HPDE6-E6E7 (cell line): ENCODE data around the gene OVCA2.

Experiments used
- DNase-seq: peaks from one replicate; pipeline ENCODE4 v3.0.0; 2011; ENCODE audit warnings: missing footprints; ENCODE audit errors: extremely low spot score

The OVCA2 gene

DNA sequence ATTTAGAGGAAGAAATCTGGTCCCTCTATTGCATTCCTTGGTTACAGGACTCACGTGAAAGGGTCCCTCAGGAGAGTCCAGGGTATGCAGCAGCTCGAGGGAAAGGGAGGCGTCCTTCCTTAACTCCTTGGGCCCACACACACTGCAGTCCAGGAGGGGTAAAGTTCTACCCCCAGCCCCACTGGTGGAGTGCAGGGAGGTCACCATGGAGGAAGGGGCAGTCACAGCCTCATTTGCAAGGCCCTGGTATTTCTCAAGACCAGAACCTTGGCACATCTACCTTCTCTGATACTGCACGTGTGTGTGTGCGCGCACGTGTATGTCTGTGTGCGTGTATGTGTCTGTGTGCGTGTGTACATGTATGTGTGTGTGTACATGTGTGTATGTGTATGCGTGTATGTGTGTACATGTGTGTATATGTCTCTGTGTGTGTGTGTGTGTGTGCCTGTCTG lies 24.2 kb downstream of the OVCA2 start:
- DNase-seq: no peak

DNA sequence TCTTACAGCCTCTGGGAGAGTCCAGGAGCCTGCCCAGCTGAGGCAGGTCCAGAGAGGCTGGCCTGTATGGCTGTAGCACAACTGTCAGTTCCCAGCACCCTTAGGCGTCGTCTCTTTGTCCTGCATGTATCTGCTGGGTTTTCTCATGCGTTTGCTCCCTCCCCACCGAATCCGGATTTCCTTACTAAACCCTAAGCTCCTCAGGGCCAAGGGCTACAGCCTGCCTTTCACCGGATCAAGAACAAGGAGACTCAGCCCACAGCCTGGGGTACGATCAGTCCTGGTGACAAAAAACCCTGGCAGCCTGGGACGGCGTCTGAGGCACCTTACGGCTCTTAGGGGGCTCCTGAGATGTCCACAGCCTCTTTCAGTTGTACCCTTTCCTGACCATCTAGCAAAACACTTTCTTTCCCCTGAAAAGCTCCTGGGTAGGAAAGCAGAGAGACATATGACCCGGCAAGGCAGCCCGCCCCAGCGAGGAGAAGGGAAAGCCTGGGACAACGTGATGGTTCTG lies 25.3 kb downstream of the OVCA2 start:
- no peak for DNase-seq

DNA sequence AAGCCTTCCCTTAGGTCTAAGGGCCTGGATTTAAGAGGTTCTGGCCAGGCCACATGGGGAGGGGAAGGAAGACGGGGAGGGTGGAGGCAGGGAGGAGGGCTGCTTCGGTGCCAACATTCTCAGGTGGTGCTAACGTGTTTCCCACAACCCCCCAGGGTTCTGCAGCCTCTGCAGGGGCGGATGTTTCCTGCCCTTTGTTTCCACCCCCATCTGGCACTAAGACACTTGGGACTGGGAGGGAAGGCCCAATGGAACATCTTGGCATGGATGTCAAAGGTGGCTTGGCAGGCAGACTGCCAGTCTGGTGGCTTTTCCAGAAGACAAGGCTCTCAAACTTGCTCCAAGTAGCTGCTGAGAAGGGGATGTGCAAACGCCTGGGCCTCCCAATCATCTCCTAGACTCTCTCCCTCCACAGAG lies 25.8 kb downstream of the OVCA2 start:
- DNase-seq: no peak

DNA sequence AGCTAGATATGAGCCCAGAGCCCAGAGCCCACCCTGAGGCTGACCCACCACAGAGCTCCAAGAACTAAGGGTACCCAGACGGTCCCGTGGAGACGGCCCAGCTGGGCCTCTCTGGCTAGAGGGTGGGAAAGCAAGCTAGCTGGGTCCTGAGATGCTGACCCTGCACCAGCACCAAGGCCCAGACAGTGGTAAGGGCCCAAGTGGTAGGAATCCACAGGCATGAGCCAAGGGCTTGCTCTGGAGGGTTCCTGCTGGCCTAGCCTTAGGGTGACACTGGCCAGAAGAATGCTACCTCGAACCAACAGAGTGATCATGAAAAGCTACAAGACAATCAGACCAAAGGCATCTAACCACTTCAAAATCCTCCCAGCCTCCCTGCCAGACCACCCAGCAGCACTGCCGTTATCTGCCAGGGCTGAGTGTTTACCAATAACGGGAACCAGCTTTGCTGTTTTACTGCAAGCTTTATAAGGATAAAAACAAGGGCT lies 26.3 kb downstream of the OVCA2 start:
- no peak for DNase-seq

DNA sequence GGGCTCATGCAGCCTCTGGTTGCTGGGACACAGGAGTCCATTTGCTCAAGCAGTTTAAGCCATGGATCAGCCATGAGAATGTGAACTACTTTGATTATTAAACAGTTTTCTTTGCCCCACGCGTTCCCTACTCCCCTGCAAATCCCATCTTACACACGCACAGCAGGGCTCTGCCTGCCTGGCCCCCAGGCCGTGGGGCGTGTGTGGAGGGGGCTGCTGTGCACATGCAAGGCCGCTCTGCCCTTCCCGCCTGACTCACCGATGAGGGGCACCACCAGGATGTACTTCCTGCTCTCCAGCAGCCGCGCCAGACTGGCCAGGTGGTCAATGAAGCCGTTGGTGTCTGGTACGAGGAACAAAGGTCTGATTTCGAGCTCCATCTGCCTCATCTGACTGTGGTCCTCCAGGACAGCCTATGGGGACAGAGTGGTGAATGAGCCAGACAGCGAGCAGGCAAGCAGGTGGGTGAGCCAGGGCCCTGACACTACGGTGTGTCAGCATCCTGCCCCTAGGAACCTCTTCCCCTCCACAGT lies 26.8 kb downstream of the OVCA2 start:
- DNase-seq: no peak

DNA sequence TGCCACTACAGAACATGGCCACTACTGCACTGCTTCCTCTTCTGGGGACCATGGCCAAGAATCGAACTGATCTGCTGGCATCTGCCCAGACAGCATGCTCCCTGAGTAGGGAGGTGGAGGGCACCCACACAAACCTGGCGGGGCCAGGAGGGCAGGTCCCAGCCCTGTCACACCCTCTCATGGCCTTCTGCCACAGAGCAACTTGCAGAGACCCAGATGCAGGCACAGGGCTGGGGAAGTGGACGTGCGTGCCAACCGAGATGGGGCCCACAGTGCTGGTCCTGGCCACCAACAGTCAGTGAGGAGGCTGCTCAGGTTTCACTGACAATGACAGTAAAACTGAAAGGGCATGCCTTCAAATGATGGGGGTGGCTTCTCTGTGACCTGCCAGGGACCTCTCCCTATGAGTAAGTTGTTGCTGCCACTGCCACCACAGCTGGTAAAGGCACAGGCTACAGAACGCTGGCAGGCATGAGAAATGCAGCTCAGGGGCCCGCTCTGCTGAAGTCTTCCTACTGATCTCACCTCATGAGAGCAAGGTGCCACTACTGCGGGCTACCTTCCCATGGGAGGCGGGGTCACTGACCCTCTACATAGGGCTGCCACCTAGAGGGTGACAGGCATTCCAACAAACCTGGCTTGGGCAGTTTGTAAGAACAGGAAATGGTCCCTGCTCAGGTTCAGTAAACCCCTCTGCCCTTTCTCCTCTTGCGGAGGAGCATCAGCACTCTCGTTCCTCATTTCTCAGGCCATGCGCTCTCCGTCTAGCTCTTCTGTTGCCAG lies 28.6 kb downstream of the OVCA2 start:
- no peak for DNase-seq

DNA sequence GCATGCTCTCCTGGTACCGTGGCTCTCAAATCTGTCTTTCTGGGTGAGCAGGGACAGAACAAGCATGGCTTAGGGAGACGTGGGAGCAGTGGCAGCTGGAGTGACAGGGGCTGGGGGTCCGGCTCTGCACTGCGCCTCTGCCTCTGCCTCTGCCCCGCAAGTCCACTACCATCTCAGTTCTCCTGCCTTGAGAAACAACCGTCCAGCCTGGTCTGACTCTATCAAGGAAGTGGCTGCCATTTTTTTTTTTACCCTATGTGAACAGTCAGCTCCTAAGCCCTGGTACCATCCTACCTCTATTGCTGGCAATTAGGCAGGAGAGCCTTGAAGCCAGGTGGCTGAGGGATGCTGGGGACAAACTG lies 29.2 kb downstream of the OVCA2 start:
- DNase-seq: no peak

DNA sequence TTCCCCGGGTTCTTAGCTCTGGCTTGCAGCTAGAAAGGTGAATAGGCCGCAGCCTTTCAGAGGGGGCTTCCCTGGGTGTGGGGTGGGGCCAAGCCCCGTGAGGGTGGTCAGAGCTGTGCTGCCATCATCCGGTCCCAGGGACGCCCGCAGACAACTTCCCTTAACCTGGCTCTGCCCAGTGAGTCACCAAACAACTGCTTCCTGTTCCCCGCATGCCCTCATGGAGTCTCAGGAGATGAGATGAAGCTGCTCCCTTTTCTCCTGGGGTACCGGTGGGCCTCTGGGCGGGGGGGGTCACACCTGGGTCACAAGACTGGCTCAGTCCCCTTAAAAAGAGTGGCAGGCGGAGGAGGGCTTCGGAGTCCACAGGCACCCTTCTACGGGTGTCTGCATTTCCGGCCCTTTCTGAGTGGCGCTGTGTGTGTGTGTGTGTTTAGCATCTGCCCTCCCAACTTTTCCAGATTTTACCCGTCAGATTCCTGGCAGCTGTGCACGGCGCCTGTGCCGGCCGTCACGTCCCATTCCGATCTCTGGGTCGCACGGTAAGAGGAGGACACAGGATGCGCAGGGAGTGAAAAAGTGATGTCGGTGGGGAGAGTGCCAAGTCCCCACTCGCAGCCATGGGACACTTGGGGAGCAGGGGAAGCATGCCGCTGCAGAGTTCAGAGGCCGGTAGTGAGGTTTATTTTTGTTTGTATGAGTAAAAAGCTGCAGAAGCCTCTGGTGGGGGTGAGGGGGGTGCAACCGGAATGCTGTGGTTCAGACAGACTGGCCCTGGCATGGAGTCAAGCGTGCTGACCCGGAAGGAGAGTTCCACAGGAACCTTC lies 29.8 kb downstream of the OVCA2 start:
- no peak for DNase-seq

DNA sequence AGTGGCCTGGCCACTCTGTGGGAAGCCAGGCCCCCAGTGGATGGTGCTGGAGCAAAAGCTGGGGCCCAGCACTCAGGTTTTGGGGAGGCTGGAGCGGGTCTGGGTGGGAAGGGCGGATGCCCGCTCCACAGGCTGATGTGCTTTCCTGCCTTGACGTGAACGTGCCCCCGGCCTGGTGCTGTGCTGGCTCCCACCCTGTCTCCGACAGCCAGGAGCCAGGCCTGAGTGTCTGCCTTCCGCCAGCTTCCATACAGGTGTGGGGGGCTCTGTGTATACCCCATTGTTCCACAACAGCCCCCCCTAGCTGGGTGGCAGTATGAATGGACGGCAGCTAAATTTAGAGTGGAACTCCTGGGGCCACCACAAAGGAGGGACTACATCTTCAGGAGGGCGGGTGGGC lies 33.1 kb downstream of the OVCA2 start:
- no peak for DNase-seq

DNA sequence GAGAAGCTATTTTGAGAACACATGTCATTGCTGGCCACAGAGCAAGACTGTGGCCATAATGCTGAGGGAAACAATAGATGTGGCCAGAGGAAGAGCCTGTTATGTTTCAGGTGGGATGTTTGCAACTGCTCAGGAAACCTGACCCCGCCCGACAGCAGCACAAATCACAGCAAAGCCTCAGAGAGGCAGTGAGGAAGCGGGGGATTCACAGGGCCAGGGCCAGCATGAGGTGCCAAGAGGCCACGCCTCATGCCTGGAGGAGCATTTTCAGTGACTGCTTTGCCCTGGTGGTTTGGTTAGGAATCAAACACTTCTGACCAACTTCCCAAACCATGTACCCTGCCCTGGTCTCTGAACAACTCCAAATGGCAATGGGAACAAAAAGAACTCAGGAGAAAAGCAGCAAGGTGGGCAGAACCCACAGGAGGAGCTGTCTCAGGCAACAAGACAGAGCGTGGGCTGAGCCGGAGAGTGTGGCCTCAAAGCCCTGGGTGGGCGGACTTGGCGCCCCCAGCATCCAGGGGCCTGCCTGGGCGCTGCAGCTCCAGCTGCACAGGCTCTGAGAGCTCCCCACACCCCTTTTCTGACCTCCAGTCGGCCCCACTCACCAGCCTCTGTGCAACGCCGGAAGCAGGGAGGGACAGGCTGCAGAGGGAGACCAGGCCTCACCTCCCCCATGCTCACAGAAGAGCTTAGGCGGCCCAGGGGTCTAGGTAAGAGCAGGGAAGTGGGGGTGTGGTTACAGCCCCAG lies 33.7 kb downstream of the OVCA2 start:
- DNase-seq: no peak

DNA sequence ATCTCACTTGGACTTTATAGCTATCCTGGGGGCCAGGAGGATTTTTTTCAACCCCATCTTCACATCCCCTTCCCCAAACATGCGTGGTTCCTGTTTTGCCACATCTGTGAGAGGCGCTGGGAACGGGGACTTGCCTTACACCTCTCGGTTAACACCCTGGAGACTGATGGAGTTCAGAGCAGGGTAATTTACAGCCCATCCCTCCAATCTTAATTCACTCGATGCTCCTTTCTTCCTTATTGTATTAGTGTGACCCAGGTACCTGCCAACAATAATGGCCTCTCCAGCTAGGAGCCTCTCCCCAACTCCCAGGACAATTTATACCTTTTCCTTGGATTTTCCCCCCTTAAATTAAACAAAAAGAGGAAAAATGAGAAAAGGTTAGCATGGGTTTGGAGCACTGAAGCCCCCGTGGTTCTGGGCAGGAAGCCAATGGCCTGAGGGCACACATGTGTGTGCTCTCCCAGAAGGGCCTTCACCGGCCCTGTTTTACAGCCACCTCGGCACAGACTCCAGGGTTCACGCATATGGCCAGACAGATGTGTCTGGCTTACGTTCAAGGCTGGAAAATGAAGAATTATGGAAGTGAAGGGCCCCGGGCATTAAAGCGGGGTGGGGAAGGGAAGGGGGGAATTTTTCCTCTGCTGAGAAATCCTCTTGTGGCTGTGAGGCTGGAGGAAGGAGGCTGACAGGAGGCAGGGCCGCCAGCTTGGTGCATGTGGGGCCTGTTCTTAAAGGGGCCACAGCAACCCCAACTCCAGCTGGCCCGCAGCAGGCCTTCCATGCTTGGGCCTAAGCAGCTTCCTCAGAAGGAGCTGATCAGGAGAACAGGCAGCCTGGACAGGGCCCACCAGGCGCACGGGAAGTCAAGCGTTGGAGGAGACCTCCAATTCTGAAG lies 34.5 kb downstream of the OVCA2 start:
- no peak for DNase-seq

DNA sequence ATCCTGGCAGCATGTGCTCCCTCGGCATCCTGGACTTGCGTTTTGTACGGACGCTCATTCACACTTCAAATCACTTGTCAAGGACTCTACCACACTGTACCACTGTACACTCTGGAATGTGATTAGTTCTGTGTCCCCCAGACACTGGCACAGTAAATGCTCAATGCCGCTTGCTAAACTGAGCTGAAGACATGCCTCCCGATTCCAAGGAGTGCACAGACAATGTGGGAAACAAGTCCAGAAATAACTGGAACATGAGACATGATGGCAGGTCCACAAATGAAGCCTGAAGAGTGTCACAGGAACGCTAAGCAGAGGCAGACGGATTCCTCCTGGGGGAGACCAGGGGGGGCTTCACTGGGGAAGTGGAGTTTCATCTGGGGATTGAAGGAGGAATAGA lies 35.2 kb downstream of the OVCA2 start:
- DNase-seq: no peak

DNA sequence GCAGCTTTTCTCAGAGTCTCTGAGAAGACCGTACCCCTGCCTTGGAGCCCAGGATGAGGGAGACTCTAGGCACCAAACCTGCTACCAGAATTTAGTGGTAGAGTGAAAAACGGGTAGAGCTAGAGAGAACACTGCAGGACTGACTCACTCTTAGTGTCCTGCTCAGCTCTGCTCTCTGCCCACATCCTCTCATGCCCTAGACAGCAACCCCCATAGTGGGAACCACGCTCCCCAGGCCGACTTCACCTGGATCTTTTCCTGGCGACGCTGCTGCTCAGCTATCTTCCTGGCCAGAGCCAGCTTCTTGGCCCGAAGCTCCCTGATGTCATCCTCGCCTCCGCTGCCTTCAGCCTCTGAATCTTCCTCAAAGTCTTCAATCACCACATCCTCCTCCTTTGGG lies 39.7 kb downstream of the OVCA2 start:
- no peak for DNase-seq

DNA sequence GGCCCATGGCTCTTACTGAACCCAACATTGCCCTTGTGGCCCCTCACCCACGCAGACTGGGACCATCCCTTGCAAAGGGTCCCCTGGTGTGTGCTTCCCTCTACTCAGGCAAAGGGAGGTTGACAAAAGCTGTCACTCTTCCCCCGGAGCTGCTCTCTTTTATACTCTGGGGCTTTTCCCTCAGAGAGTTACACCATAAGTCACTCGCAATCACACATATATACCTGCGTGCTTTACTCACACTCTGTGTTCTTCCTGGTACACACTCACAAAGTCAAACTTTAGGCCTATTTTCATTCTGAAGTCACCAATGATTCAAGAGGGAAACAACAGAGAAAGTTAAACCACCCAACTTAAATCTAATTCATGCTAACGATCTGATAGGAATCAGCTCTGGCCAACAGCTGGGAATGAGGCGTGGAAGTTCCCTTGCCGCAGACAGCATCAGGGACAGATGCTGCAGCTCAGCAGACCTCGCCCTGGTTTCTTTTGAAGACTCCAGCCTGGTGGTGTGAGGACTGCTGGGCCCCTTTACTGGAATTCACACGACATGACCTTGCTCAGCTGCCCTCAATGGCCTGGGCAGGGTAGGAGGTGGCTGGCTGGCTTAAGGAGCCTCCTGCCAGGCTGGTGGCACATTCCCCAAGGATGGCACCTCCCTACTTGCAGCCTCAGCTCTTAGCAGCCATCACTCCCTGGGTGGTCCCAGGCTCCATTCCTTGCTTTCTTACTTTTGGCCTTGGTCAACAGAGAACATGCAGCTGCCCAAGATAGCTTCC lies 40.4 kb downstream of the OVCA2 start:
- DNase-seq: no peak

DNA sequence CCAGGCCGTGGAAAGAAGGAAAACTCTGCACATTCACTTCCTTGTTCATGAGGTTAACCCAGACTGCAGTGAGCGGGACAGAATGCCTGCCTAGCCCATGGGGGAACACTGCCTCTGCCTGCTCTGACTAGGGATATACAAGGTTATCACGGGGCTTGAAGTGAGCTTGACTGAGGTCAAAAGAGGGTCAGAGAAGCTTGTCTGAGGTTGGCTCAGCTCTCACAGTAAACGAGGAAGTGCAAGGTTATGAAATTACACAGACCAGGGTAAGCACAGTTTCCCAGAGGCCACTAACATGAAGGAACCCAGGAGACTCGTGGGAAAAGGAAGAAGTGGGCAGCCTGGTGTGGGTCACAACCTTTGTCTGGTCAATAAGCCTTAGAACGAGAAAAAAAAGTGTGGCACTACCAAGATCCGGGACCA lies 41.8 kb downstream of the OVCA2 start:
- no peak for DNase-seq

DNA sequence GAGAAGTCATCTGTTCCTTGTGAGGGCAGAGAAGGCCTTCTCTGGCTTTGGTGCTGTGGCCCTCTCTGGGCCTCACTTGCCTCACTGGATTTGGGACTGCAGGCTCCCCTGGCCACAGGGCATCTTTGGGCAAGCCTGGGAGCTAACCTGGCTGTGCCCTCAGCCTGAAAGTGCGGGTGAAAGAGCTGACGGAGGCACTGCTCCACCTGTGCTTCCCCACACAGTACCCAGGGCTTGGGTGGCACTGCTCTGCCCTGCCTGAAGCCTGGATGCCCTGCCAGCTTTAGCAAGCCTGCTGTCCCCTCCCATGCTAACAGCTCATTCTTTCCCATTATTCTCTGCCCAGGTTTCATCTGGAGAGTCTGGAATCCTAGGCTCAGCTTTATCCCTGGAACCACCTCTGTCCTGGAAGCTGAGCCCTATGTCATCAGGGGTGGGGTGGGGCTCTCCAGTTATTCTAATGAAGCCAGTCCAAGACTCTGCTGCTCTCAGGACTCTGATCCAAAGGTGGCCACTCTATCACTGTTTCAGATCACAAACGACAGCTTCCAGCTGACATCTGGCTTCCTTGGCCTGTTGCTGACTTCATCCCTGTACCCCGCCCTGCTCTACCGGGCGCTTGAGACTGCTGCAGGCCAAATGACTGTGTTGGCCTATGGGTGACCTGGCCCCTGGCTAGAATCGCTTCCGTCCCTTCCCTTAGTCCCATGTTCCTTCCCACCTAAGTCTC lies 42.4 kb downstream of the OVCA2 start:
- DNase-seq: no peak

DNA sequence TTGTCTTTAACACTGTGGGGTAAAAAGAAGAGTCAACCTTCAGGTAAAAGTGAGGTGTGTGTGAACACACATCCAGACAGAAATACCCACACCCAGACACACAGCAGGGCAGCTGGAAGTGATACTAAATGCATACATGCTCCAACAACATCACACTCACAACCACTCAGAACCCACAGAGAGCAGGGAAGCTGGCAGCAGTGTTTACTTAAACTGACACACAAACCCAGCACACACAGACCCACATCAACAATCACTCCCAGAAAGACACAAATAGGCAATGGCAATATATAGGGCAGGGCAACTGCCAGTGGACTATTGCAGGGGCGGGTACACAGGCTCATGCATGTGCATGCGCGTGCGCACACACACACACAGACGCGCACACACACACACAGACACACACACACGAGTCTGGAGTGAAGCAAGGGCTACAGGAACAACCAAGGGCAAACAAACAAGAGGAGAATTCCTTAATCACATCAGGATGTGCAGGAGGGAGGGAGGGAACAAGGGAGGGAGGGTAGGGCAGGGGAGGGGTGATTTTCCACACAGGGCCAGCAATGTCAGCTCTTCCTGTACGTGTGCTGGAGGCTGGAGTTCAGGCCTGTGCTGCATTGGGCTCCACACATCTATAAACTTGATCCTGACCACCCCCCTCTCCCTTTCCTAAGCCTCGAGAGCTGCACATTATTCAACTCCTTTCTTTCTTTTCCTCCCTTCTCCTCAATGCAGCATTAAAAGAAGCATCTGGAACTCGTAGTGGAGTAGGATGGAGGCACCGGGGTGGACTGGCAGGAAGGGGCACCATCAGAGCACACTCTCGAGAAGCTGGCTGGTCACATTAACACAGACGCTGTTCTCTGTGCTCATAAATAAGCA lies 43.2 kb downstream of the OVCA2 start:
- DNase-seq: no peak

DNA sequence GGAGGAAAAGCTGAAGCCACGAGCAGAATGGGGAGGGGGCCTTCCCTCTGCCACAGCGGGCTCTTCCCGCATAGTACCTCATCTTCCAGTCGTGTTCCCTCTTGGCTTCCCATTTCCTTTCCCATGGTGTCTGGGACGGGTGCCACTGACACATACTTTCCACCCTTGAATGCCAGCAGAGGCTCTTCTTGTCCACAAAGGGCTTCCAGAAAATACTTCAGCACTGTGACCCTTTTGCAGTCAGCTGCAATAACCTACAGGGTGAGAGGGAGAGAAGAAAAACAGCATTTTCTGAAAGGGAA lies 43.8 kb downstream of the OVCA2 start:
- no peak for DNase-seq
